Parathyroid adenoma (tissue), 2 donors: ENCODE measurements around the gene USP17L17.
"Not testable (repeated sequence)": the region's sequence is repeated elsewhere in the genome, so short reads cannot be mapped to it uniquely, and the experiment has no call there.

ENCODE experiments used
- H2AFZ ChIP-seq: fragments of 300-600 bp; sonication (generic); one replicate; pipeline ENCODE4 v1.7.0; 2017; ENCODE audit warnings: antibody characterized with exemption, mild to moderate bottlenecking
- H3K27ac ChIP-seq: fragments of 300-600 bp; sonication (generic); one replicate; pipeline ENCODE4 v1.7.0; 2017
- H3K27me3 ChIP-seq: fragments of 300-600 bp; sonication (generic); one replicate; pipeline ENCODE4 v1.7.0; 2017; ENCODE audit warnings: low read length; ENCODE audit not compliant: control insufficient read depth, insufficient read depth
- H3K36me3 ChIP-seq: fragments of 300-600 bp; sonication (generic); one replicate; pipeline ENCODE4 v1.7.0; 2017; ENCODE audit warnings: low read length; ENCODE audit not compliant: control insufficient read depth, insufficient read depth
- H3K4me1 ChIP-seq: fragments of 300-600 bp; sonication (generic); one replicate; pipeline ENCODE4 v1.7.0; 2017; ENCODE audit warnings: control low read depth
- H3K4me2 ChIP-seq: fragments of 300-600 bp; sonication (generic); one replicate; pipeline ENCODE4 v1.7.0; 2017; ENCODE audit warnings: low read length
- H3K4me3 ChIP-seq: fragments of 300-600 bp; sonication (generic); one replicate; pipeline ENCODE4 v1.7.0; 2017; ENCODE audit warnings: low read depth, low read length
- H3K79me2 ChIP-seq: fragments of 300-600 bp; sonication (generic); one replicate; pipeline ENCODE4 v1.7.0; 2017; ENCODE audit warnings: control low read depth
- H3K9ac ChIP-seq: fragments of 300-600 bp; sonication (generic); one replicate; pipeline ENCODE4 v1.7.0; 2017; ENCODE audit warnings: mild to moderate bottlenecking
- H3K9me3 ChIP-seq: fragments of 300-600 bp; sonication (generic); one replicate; pipeline ENCODE4 v1.7.0; 2017; ENCODE audit warnings: low read length; ENCODE audit not compliant: control insufficient read depth
- donor health status: primary hyperparathyroidism.

The USP17L17 gene

GRCh38 chr4:9253078-9253477, 9.4 kb downstream of the USP17L17 start, which contains the start of gene USP17L19:
TSS of gene USP17L19 (plus strand) at chr4:9253378. CDS start at chr4:9253378, 0 bp downstream.
- not testable (repeated sequence) for H2AFZ ChIP-seq, H3K9me3 ChIP-seq, H3K4me1 ChIP-seq, H3K36me3 ChIP-seq, H3K4me2 ChIP-seq, H3K9ac ChIP-seq, H3K4me3 ChIP-seq, H3K27ac ChIP-seq, H3K27me3 ChIP-seq, H3K79me2 ChIP-seq

- H3K27me3 ChIP-seq, H3K9me3 ChIP-seq: not testable (repeated sequence)
These were observed 14.1 kb downstream of the USP17L17 start, which contains the start of gene USP17L20 for GRCh38 chr4:9257824-9258223. TSS of gene USP17L20 (plus strand) at chr4:9258124. CDS start at chr4:9258124, 0 bp downstream.

GRCh38 chr4:9262572-9262971, 18.9 kb downstream of the USP17L17 start, which contains the start of gene USP17L21:
TSS of gene USP17L21 (plus strand) at chr4:9262872. CDS start at chr4:9262872, 0 bp downstream.
- H3K27ac ChIP-seq, H3K9me3 ChIP-seq, H3K4me1 ChIP-seq, H3K27me3 ChIP-seq, H3K4me2 ChIP-seq, H3K36me3 ChIP-seq, H3K79me2 ChIP-seq, H3K9ac ChIP-seq, H2AFZ ChIP-seq, H3K4me3 ChIP-seq: not testable (repeated sequence)

More at GRCh38 chr4:9257824-9258223, 14.1 kb downstream of the USP17L17 start, which contains the start of gene USP17L20:
- not testable (repeated sequence) for H3K4me2 ChIP-seq, H2AFZ ChIP-seq, H3K4me3 ChIP-seq, H3K4me1 ChIP-seq, H3K9ac ChIP-seq, H3K36me3 ChIP-seq, H3K79me2 ChIP-seq, H3K27ac ChIP-seq

GRCh38 chr4:9267319-9267718, 23.6 kb downstream of the USP17L17 start, which contains the start of gene USP17L22:
TSS of gene USP17L22 (plus strand) at chr4:9267619. CDS start at chr4:9267619, 0 bp downstream.
- not testable (repeated sequence) for H3K4me1 ChIP-seq, H3K4me3 ChIP-seq, H3K9ac ChIP-seq, H3K4me2 ChIP-seq, H3K27me3 ChIP-seq, H2AFZ ChIP-seq, H3K27ac ChIP-seq, H3K36me3 ChIP-seq, H3K79me2 ChIP-seq, H3K9me3 ChIP-seq

GRCh38 chr4:9271719-9272118, 28.0 kb downstream of the USP17L17 start:
- not testable (repeated sequence) for H3K4me1 ChIP-seq, H3K27me3 ChIP-seq, H3K27ac ChIP-seq, H3K79me2 ChIP-seq, H3K9me3 ChIP-seq, H3K4me2 ChIP-seq, H3K36me3 ChIP-seq, H3K9ac ChIP-seq, H3K4me3 ChIP-seq, H2AFZ ChIP-seq
